ENCODE measurements around the gene CDC42BPB. TPM values are rescaled to one million over a fixed set of nuclear protein-coding genes. Genes with fewer than 3 reads are reported as not detected.

The CDC42BPB gene
- total RNA-seq, 1 experiment from 2014 or later: 103 TPM

DNA sequence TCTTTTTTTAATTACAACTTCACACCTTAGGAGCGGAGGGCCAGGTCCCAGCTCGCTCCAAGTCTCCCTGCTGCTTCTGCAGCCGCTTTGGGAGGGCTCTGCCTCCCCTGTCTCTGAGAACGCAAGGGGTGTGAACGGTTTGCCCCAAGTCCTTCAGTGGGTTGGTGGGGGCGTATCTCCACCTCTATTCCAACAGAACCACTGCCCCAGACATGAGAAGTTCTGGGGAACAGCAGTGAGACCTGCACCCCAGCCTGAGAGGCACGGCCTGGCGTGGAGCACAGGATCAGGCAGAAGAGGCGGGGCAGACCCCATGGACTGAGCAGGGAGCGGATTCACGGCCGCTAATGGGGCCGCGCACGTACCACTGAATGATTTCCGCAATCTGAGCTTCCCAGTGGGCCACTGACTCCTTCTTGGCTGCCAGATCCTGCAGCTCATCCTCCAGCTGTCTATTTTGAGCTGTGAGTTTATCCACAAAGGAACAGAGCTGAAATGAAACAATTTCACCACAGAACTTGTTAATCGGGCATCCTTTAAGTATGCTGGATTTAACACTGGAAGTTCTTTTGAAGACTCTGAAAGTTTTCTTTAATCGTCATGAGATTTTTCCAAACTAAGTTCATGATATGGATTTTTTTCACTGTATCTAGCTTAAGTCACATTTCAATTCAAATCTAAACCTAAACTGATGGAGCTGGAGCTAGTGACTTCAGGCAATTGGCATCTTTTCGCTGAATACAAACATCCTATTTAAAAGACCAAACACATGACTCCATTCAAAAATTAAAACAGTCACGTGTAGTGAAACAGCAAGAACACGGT is 90.5 kb downstream of the CDC42BPB start:
- Histone ChIP-seq H3K27me3 (ENCODE audit: insufficient read depth, low read length) (no peaks in the 10 kb centered on the region), H4K91ac (ENCODE audit: insufficient read length, low read depth, low read length) (no peak overlapping the region), H4K8ac (replicated peaks; ENCODE audit: insufficient read length, low read depth, low read length) (no peak overlapping the region), H3K79me2 (ENCODE audit: insufficient read depth, low read length) (no peaks in the 10 kb centered on the region), H3T11ph (ENCODE audit: low read length) (no peak overlapping the region), H2BK12ac (ENCODE audit: insufficient read length, low read depth, low read length) (no peak overlapping the region), H3K18ac (ENCODE audit: insufficient read length, low read depth, low read length) (no peak overlapping the region), H2BK120ac (ENCODE audit: low read depth, low read length, poor library complexity, severe bottlenecking) (no peak overlapping the region), H2AK5ac (ENCODE audit: insufficient read length, low read length) (no peak overlapping the region), H3K9ac (ENCODE audit: extremely low read depth, insufficient read length, low read length) (no peak overlapping the region), H3K23me2 (ENCODE audit: insufficient read length, low read depth, low read length, poor library complexity, severe bottlenecking) (no peaks in the 10 kb centered on the region), H2BK15ac (ENCODE audit: low read depth, low read length) (no peak overlapping the region), H2BK20ac (ENCODE audit: low read depth, low read length, poor library complexity, severe bottlenecking) (no peak overlapping the region), H3K4ac (ENCODE audit: low read depth, low read length) (no peak overlapping the region), H3K4me2 (ENCODE audit: insufficient read depth, insufficient read length, low read length) (no peak overlapping the region), H3K56ac (ENCODE audit: insufficient read length, low read depth, low read length) (no peak overlapping the region), H3K14ac (ENCODE audit: insufficient read depth, low read length) (no peak overlapping the region), H2BK5ac (ENCODE audit: insufficient read length, low read length) (no peak overlapping the region), H4K5ac (ENCODE audit: insufficient read length, low read depth, low read length) (no peak overlapping the region), H3K27ac (ENCODE audit: insufficient read length, low read depth, low read length) (no peak overlapping the region), H3K9me3 (ENCODE audit: control insufficient read depth, low read depth, low read length) (no peaks in the 10 kb centered on the region), H4K20me1 (ENCODE audit: control insufficient read depth, insufficient read depth, insufficient read length) (no peaks in the 10 kb centered on the region), H2AFZ (ENCODE audit: low read length) (no peak overlapping the region), H3K79me1 (ENCODE audit: insufficient read depth, low read depth, low read length, poor library complexity, severe bottlenecking) (no peaks in the 10 kb centered on the region), H3K4me1 (ENCODE audit: insufficient read depth, low read length) (no peaks in the 10 kb centered on the region), H3K23ac (ENCODE audit: insufficient read length, low read depth, low read length) (no peak overlapping the region)
- Mint-ChIP-seq H3K4me1 (no peaks in the 10 kb centered on the region), H3K27me3 (ENCODE audit: low read depth) (no peaks in the 10 kb centered on the region), H3K36me3 (ENCODE audit: insufficient read depth in 1 of 3, low read depth in 3 of 3) (peaks cover 53 to 97% (median 92%) of the 10 kb centered on the region in 3 experiments; a peak in 6 of 7 replicates), H3K9me3 (no peaks in the 10 kb centered on the region), H3K27ac (no peak overlapping the region), H3K4me3 (no peak overlapping the region)
- no peak for DNase-seq
- TF ChIP-seq, protein P1, sequence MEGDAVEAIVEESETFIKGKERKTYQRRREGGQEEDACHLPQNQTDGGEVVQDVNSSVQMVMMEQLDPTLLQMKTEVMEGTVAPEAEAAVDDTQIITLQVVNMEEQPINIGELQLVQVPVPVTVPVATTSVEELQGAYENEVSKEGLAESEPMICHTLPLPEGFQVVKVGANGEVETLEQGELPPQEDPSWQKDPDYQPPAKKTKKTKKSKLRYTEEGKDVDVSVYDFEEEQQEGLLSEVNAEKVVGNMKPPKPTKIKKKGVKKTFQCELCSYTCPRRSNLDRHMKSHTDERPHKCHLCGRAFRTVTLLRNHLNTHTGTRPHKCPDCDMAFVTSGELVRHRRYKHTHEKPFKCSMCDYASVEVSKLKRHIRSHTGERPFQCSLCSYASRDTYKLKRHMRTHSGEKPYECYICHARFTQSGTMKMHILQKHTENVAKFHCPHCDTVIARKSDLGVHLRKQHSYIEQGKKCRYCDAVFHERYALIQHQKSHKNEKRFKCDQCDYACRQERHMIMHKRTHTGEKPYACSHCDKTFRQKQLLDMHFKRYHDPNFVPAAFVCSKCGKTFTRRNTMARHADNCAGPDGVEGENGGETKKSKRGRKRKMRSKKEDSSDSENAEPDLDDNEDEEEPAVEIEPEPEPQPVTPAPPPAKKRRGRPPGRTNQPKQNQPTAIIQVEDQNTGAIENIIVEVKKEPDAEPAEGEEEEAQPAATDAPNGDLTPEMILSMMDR (conservative IDR thresholded peaks at IDR 0.05): no peak
- WGBS (ENCODE audit: extremely low coverage, insufficient read length, low lambda C conversion rate): no CpG with 5 or more reads among the region's 21 CpGs

Measured in H9 (cell line).